Uterus (tissue), 2 donors: ENCODE data around the gene SP5.

Source experiments
- POLR2A ChIP-seq, 2 donors: fragments of 450-650 bp; IDR thresholded peaks; one replicate each; pipeline ENCODE4 v1.6.1; 2016; ENCODE audit warnings: antibody characterized with exemption in 2 of 2, mild to moderate bottlenecking in 1 of 2, moderate library complexity in 1 of 2
- TF ChIP-seq, protein P1 (sequence below), 4 experiments: fragments of 200-600 bp in 2 of 4; fragments of 450-650 bp in 2 of 4; sonication (generic) in 2 of 4; IDR thresholded peaks; one replicate each; pipeline ENCODE4 v1.5.1; 2016 to 2019; ENCODE audit warnings: antibody characterized with exemption in 4 of 4, mild to moderate bottlenecking in 2 of 4, moderate library complexity in 1 of 4

DNA sequence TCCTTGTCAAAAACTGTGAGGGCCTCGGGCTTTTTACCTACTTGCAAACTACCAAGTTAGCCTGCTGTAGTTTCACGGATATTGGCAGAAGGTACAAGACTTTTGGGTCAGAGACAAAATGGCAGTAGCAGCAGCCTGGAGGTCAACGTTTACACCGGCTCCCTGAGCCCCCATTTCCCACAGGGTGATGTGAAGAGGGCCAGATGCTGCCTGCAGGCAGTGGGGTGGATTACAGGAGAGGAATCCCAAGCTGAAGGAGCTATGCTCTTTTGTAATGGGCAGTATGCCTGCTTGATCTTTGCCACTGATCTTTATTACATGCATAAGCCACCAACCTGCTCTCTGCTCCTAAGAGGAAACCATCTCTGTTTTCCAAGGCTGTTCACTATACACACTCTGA, 29.5 kb upstream of the SP5 start:
- TF ChIP-seq, protein P1, sequence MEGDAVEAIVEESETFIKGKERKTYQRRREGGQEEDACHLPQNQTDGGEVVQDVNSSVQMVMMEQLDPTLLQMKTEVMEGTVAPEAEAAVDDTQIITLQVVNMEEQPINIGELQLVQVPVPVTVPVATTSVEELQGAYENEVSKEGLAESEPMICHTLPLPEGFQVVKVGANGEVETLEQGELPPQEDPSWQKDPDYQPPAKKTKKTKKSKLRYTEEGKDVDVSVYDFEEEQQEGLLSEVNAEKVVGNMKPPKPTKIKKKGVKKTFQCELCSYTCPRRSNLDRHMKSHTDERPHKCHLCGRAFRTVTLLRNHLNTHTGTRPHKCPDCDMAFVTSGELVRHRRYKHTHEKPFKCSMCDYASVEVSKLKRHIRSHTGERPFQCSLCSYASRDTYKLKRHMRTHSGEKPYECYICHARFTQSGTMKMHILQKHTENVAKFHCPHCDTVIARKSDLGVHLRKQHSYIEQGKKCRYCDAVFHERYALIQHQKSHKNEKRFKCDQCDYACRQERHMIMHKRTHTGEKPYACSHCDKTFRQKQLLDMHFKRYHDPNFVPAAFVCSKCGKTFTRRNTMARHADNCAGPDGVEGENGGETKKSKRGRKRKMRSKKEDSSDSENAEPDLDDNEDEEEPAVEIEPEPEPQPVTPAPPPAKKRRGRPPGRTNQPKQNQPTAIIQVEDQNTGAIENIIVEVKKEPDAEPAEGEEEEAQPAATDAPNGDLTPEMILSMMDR (IDR thresholded peaks at IDR 0.05), result no peak
- TF ChIP-seq POLR2A (IDR thresholded peaks at IDR 0.05), result no peak
